Sigmoid colon (tissue), 4 donors: ENCODE results near the gene SNUPN.

ENCODE experiments used
- CTCF ChIP-seq, 4 experiments: fragments of 450-650 bp in 3 of 4; fragments of 200-600 bp in 1 of 4; IDR thresholded peaks; one replicate each; pipeline ENCODE4 v1.5.1; 2016 to 2019; ENCODE audit warnings: antibody characterized with exemption in 4 of 4, mild to moderate bottlenecking in 3 of 4, moderate library complexity in 2 of 4
- POLR2A ChIP-seq, 2 donors: fragments of 450-650 bp; IDR thresholded peaks; one replicate each; pipeline ENCODE4 v1.6.1; 2016; ENCODE audit warnings: antibody characterized with exemption in 2 of 2, mild to moderate bottlenecking in 2 of 2, moderate library complexity in 2 of 2
- POLR2AphosphoS5 ChIP-seq, 4 donors: sonication (generic); formaldehyde crosslinking; IDR thresholded peaks; one replicate each; pipeline ENCODE4 v1.6.1; 2017; ENCODE audit warnings: antibody characterized with exemption in 4 of 4

- no peak for TF ChIP-seq CTCF (IDR thresholded peaks at IDR 0.05)
- peak; percentile 26 to 69 (median 42) for TF ChIP-seq POLR2AphosphoS5 (IDR thresholded peaks at IDR 0.05)
- peak in 1 of 2 donors; percentile 23 for TF ChIP-seq POLR2A (IDR thresholded peaks at IDR 0.05)
Measured at GRCh38 chr15:75673426-75674235, 48.1 kb upstream of the SNUPN start.
